GM18951 (cell line): Measurements from ENCODE around the gene NBAS.

ENCODE experiments used
- POLR2A ChIP-seq: IDR thresholded peaks from 4 replicates; pipeline ENCODE4 v1.6.1; 2011; ENCODE audit warnings: mild to moderate bottlenecking; ENCODE audit not compliant: insufficient read length, insufficient read depth; ENCODE audit errors: extremely low read depth
- in situ Hi-C: fragments of 300-500 bp; cut with MboI; formaldehyde crosslinking; loops from one replicate; pipeline ENCODE4 v1.12.0; 2022; ENCODE audit warnings: low sequenced_read_pairs, mixed read lengths, inconsistent platforms; ENCODE audit not compliant: unreplicated experiment

Gene NBAS

DNA sequence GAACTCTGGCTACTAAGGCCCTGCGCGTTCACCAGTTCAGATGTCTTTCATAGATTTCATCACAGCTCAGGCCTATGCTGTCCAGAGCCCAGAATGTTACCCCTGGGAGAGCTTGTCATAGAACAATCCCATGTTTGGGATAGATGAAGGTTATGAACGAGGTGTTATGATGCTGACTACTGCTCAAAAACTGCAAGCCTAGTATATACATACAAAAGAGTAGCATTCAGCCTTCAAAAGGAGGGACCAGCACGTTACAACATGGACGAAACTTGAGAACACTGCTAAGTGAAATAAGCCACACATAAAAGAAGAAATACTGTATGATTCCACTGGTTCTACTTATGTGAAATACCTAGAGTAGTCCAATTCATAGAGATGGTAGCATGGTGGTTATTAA, 401.9 kb downstream of the NBAS start:
- TF ChIP-seq POLR2A: no peak
- in situ Hi-C loops: no loop called here

DNA sequence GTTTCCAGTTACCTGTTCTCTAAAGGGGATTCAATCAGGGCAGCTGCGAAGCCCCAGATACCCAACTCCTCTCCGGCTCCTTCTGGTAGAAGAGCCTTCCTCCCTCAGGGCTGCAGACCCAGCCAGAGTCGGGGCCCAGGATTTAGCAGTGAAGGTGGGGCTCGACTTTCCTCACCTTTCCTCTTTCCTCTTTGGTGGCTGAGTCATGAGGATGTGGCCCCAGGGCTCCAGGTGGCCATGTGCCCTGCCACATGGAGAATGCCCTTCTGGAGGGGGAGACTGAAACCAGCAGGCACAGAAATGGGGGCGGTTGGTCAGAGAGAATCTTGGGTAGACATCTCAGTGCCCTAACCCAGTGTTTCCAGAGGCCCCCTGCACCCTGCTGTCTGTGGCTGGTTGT, 402.6 kb downstream of the NBAS start:
- in situ Hi-C loops: no loop called here
- no peak for TF ChIP-seq POLR2A

DNA sequence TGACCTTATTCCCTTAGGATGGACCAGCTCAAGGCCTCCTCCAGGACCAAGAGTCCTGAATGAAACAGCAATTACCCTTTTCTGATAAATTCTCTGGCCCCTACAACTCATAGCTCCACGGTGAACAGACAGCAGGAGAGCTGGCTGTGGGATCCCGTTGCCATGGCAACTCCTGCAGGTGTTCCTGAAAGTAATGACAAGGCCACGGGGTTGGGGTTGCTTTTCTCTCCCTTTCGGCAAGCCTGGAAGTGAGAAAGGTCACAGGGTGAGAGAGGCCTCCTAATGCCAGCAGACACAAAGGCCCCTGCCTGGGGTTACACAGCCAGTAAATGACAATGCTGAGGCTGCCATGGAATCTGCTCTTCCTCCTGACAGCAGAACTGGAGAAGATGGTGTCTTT, 403.0 kb downstream of the NBAS start:
- in situ Hi-C loops: no loop called here

DNA sequence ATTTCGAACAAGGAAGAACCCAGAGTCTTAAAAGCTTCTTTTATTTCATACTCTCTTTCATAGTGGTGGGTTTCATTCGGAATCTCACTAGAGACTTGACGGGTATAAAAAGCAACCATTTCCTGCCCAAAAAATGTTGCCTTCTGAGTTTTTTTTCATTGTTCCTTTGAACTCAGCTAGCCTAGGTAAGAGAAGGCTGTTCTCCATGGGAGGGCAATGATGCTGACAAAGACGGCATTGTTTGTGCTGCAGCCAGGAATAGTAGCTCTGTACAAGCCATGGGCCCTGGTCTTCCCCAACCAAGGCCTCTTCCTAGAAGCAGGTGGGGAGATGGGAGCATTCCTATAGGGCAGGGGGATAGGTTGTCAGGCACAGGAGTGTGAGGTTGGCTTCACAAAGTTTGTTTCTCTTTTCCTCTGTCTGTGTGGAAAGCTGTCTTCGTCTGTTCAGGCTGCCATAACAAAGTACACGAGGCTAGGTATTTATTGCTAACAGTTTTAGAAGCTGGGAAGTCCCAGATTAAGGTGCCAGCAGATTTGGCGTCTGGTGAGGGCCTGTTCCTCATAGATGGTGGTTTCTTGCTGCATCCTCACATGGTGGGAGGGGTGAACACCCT, 405.1 kb downstream of the NBAS start:
- no peak for TF ChIP-seq POLR2A
- in situ Hi-C loops: no loop called here

More for the DNA sequence above, 403.0 kb downstream of the NBAS start:
- TF ChIP-seq POLR2A: no peak

DNA sequence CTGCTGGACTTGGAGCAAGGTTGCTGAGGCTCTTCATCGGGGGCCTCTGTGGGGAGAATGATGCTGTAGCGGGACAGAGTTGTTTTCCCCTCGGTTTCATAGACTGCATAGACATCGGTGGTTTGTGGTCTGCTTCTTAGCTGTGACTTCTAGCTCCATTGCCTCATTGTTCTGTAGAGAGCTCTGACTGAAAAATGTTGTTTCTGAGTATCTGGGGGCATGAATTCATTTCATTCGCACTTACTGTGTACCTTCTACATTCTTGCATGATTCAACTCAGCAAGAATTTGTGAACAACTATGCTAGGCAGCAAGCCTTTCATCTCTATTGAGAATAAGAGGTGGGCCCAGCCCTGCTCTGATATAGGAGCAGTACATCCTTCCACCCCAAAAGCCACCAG, 406.8 kb downstream of the NBAS start:
- in situ Hi-C loops: no loop called here
- no peak for TF ChIP-seq POLR2A

DNA sequence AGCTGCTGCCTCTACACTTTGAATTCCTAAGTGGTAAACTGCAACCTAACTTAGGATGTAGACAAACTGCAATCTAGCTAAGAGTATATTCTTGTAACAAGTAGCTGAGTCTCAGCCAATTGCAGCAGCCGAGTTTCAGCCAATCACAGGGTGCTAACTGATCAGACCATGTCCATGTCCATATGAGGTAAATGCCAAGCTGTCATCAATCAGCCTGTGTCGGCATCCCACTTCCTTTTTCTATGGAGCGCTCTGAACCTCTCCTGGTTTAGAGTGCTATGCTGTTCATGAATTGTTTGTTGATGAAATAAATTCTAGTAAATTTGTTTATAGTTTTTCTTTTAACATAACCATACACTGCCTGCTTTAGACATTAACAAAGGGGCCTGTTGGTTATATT, 408.8 kb downstream of the NBAS start:
- no peak for TF ChIP-seq POLR2A
- in situ Hi-C loops: no loop called here

DNA sequence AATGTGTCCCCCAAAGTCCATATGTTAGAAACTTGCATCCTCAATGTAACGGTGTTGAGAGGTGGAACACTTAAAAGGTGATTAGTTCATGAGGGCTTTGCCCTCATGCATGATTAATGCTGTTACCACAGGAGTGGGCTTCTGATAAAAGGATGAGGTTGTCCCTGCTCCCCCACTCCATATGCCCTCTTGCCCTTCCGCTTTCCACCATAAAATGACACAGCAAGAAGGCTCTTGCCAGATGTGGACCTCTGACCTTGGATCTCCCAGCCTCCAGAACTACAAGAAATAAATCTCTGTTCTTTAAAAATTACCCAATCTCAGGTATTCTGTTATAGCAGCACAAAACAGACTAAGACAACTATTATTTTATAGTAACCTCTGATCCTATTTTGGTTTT, 412.1 kb downstream of the NBAS start:
- in situ Hi-C loops: no loop called here
- TF ChIP-seq POLR2A: no peak

DNA sequence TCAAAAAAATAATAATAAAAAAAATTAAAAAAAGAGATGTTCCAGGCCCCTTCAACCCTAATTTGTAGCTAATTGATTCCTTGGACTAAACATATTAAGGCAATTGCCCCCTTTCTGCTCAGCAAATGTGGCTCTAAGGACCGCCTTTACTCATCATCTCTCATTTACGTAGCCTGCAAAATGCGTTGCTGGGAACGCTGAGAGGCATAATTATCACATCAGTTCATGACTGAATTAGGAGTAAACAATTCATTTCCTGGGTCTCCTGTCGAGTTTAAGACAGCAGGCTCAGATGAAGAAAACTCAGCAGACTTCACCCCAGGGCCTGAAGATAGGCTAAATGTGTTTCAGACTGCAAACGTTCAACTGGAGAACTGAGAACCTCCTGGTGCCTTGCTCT, 413.5 kb downstream of the NBAS start:
- TF ChIP-seq POLR2A: no peak
- in situ Hi-C loops: no loop called here

DNA sequence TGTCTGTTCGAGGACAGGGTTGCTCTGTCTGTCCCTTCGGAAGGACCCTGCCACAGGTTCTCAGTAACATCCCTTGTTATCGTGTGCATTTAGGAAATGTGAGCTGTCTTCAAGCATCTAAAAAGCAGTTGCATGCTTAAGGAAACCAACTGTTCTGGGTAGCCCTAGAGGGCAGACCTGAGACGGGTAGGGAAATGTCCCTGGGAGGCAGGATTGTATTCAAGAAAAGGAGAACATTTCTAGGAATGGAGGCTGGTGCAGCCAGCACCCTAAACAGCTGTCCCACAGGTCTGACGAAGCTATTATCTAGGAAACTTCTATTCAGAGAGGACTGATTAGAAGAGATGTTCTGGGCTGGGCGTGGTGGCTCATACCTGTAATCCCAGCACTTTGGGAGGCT, 414.2 kb downstream of the NBAS start:
- in situ Hi-C loops: no loop called here
- no peak for TF ChIP-seq POLR2A

DNA sequence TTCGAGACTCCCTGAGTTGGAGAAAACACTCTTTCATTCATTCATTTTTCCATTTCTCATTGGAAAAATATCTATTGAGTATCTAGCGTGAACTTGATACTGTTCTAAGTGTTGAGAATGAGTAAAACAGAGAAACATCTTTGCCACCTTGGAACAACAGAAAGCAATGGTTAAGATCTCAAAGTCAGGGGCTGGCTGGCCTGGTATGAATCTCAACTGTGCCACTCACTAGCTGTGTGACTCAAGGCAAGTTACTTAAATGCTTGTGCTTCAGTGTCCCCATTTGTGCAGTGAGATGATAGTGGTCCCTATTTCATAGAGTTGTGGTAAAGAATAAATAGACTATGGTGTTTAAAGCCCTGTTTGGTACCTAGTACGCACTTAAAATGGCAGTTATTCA, 415.2 kb downstream of the NBAS start:
- in situ Hi-C loops: no loop called here
- TF ChIP-seq POLR2A: no peak

DNA sequence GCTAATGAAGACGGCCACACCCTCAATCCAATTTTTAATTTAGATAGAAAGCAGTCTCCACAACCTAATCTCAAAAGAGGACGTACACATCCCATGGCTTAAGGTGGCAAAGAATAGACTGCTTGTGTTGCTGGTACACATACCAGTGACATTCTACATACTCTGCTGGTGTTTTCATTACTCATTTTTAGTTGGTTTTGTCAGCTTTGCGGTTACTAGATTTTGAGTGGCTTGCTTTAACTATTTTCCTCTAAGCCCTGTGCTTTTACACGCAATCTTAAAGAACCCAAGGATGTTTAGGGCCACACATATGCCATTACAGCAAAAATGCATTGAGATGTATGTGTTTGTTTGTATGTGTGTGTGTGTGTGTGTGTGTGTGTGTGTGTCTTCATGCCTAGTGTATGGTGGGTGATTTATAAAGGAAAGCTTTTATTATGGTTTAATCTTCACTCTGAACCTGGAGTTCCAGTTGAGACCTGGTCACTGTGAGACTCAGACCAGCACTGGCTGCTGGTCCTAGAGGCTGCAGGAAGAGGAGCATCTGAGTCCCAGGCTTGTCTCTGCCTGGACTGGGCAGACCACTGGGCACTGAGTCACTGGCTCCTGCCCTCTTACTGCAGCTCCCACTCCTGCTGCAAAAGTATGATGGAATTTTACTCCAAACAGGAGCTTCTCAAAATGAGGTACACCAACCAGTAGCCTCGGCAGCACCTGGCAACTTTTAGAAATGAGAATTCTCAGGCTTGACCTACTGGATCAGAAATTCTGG, 415.9 kb downstream of the NBAS start:
- no peak for TF ChIP-seq POLR2A
- in situ Hi-C loops: no loop called here

DNA sequence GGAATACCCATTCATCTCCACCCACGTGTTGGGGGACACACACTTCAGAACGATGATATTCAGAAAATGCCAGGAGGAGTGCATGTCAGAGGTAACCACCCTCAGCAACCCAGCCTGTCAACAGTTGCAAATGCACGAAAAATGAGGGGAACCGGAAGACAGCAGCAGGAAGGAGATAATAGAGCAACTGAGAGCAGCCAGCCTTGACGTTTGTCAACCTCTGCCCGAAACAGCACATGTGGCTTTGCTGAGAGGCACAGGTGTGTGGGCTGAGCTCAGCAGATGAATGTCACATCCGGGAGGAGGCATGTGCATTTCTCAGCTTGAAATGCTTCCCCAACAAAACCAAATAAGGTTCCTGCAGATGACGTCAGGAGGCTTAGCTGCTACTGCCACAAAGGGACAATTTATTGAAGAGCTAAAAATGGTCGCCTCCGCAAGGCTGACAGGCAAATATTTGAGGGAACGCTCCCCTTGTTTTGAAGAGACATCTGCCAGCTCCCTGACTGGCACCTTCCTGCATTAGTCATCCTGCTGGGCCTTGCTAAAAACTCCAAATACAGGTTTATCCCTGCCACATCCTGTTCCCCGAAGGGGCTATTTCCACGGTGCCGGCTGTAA, 419.0 kb downstream of the NBAS start:
- in situ Hi-C loops: no loop called here
- no peak for TF ChIP-seq POLR2A

DNA sequence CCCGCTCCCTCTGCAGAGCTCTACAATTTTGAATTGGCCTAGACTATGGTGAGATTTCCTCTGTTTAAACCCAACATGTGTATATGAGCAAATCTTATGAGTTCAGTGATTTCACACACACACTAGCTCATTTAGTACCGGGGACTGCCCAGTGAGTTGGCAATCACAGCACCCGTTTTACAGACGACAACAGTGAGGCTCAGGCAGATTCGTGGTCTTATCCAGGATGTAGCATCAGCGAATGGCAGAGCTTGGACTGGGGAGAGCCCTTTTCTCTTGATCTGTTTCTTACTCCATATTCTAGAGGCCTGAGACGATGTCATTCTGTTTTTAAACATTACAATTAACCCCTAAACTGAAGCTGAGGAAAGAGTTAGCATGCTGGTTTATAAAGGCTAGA, 419.9 kb downstream of the NBAS start:
- TF ChIP-seq POLR2A: no peak
- in situ Hi-C loops: no loop called here

DNA sequence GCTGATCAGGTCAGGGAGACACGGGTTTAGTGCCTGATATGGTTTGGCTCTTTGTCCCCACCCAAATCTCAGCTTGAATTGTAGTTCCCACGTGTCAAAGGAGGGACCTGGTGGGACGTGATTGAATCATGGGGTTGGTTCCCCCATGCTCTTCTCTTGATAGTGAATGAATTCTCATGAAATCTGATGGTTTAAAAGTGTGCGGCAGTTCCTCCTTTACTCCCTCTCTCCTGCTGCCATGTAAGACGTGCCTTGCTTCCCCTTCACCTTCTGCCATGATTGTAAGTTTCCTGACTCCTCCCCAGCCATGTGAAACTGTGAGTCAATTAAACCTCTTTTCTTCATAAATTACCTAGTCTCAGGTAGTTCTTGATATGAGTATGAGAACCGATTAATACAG, 424.5 kb downstream of the NBAS start:
- in situ Hi-C loops: no loop called here
- TF ChIP-seq POLR2A: no peak
